HG03439 (cell line): ENCODE data around the gene HADH.
"Not testable (repeated sequence)": the region's sequence is repeated elsewhere in the genome, so short reads cannot be mapped to it uniquely, and the experiment has no call there.

Experiments used
- ATAC-seq: cut with Tn5 transposase; IDR thresholded peaks from one replicate; pipeline ENCODE4 v1.9.1; 2021; ENCODE audit warnings: mild to moderate bottlenecking, moderate library complexity; ENCODE audit not compliant: unreplicated experiment

HADH gene

DNA sequence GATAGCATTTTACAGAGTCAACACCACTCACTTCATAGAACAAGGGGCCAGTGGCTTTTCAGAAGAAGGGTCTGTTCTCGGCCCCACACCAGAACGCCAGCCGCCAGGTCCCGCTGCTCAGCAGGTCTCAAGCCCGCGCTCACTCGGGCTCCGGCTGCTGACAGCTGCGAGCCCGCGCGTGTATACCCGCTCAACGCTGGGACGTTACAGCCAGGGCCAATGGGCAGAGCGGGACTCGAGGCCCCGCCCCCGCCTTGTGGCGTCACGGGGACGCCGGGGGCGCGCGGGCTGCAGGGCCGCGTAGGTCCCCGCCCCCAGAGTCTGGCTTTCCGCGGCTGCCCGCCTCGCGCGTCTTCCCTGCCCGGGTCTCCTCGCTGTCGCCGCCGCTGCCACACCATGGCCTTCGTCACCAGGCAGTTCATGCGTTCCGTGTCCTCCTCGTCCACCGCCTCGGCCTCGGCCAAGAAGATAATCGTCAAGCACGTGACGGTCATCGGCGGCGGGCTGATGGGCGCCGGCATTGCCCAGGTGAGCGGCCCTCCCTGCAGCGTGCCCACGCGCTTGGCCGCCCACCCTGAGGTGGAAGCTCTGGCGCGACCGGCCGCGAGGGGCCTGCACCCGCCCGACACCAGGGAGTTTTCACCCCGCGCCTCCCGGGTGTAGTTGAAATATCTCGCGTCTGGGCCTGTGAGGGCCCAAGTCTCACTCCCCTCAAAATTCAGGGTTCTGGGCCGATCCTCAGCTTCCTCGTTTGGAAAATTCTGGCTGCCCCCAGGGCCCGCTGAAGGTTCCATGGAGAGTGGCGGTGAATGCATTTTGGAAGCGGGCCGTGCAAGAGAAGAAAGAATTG, at the start of gene HADH:
HADH (plus strand) TSS at position 353 of the 850 bp plus-strand sequence; CDS start at position 397, 44 bp downstream.
- ATAC-seq = peak; percentile 96

DNA sequence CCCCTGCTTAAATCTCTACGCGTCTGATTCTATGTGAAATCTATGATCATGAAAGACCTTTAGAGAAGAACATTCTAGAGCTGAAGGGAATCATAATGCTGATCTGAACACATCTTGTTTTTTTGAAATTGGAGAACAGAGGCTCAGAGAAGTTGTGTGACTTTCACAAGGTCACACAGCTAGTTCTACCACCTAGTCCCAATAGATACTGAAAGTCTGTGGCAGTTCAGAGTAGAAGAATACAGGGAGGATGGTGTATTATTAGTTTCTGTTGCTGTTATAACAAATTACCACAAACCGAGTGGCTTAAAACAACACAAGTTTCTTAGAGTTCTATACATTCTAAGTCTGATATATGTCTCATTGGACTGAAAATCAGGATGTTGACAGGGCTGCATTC, 43.9 kb upstream of the HADH start:
- ATAC-seq = no peak

DNA sequence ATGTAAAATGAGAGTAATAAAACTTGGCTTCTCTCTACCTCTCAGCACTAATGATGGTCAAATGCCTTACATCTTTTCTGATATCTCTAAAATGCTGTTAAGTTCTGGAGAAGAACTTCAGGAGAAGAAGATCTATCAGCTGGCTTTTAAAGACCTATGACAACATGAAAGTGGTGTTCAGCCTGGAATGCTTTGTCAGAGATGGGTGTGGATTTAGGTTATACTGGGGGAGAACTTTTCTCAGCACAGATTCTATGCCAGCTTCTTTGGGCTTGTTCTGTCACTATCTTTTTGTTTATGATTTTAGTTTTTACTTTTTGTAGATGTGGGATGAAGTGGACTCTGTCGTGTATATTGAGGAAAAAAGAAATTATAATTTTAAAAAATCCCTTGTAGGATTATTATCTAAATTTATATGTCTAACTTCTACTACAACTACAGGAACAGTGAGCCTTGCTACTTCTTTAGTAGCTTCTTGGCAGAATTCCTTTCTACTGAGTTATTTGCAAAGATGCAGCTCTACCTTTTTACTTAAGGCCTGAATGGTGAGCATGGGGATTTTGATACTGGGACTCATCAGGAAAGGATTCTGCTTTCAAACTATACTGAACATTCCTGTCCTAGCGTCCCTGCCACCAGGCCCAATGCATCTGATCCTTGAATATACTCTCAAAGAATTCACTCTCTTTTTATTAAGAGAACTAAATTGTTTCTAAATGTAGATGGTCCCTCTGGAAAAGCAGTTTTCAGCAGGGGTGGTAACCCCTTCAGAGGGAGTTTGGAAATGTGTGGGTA, 38.7 kb upstream of the HADH start:
- no peak for ATAC-seq

DNA sequence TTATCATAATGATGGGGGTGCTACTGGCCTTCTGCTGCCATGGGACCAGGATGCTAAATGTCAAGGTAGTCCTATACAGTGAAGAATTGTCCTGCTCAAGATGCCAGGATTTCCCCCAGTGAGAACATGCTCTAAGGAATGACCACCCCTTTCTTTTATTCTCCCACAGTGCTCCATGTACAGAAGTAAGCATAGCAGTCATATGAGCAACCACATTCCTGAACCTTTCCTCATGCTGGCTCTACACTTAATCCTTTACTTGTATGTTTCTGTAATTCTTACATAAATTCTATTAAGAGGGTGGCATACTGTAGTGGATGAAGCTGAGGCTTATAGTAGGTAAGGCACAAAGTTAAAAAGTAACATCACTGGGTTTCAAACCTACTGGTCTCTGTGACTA, 38.1 kb upstream of the HADH start:
- no peak for ATAC-seq

DNA sequence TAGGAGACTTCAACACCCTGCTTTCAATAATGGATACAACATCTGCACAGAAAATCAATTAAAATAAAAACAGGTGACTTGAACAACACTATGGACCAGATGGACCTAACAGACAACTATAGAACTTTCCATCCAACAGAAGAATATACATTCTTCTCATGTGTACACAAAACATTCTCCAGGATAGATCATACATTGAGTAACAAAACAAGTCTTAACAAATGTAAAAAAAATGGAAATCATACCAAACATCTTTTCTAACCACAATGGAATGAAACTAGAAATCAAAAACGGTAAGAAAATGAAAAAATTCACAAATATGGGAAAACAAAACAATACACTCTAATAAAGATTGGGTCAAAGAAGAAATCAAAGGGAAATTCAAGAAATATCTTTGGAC, 33.7 kb upstream of the HADH start:
- no peak for ATAC-seq

DNA sequence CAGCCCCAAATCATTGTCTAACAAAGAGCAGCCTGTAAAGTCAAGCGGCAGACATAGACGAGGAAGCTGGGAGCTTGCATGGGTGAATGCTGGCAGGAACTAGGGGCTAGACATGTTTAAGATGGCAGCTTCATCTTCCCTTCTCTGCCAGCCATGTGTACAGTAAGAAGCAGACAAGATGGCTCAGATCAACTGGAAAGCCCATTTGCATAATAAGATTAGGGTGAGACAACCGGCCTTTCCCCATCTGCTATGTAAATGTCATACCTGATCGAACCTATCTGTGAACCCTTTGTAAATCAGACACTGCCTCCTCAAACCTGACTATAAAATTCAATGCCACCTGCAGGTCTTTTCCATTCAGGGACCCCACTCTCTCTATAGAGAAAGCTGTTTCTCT, 22.8 kb upstream of the HADH start:
- ATAC-seq = no peak

DNA sequence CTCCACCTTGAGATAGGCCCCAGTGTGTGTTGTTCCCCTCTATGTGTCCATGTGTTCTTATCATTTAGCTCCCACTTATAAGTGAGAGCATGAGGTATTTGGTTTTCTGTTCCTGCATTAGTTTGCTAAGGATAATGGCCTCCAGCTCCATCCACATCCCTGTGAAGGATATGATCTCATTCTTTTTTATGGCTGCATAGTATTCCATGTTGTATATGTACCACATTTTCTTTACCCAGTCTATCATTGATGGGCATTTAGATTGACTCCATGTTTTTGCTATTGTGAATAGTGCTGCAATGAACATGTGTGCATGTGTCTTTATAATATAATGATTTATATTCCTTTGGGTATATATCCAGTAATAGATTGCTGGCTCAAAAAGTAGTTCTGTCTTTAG, 22.2 kb upstream of the HADH start:
- not testable (repeated sequence) for ATAC-seq

DNA sequence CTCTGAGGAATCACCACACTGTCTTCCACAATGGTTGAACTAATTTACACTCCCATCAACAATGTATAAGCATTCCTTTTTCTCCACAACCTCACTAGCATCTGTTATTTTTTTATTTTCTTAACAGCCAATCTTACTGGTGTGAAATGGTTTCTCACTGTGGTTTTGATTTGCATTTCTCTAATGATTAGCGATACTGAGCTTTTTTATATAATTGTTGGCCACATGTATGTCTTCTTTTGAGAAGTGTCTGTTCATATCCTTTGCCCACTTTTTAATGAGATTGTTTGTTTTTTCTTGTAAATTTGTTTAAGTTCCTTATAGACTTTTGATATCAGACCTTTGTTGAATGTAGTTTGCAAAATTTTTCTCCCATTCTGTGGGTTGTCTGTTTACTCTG, 21.8 kb upstream of the HADH start:
- ATAC-seq = not testable (repeated sequence)

DNA sequence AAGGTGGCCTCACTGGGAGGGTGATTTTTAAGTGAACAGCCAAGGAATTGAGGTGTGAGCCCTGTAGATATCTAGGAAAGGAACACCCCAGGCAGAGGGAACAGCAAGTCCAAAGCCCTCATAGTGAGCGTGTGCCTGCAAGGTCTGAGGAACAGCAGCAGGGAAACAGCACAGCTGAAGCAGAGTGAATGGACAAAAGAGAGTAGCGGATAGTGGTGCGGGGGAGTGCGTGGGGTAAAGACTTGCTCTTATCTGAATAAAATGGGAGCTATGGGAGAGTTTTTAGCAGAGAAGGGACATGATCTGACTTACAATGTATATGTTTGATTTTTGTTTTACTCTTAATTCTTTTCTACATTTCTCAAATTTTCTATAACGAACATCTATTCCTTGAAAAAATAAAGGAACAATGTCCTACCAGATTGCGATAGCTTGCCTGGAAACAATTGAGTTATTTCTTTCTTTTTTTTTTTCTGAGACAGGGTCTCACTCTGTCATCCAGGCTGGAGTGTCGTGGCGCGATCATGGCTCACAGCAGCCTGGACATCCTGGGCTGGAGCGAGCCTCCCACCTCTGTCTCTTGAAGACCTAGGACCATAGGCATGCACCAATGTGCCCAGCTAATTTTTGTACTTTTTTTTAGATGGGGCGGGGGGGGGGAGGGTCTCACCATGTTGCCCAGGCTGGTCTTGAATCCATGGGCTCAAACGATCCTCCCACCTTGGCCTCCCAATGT, 19.5 kb upstream of the HADH start:
- ATAC-seq = no peak

DNA sequence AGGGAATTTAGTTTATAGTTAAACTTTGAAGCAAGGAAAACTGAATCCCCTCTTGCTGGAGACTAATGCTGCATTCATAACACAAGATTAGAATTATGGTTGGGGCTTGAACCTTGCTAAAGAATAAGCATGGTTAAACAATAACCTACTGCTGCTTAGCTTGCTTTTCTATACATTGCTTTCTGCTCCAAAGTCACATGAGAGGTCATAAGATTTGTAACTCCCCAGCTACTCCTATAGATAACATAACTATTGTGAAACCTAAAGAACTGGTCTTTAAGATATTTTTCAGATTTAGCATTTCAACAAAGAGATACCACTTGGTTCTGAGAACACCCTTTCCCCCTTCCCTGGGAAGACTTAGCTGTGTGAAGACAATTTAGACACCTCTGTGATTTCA, 17.1 kb upstream of the HADH start:
- ATAC-seq = no peak

DNA sequence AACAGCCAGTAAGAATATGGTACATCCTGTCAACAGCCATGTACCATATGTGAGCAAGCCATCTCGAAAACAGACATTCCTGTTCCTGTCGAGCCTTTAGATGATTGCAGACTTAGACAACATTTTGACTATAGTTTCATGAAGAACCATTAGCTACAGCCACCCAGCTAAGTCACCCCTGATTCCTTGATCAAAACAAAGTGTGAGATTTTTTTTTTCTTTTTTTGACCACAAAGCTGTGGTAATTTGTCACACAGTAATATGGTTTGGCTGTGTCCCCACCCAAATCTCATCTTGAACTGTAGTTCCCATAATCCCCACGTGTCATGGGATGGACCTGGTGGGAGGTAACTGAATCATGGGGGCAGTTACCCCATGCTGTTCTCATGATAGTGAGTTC, 15.2 kb upstream of the HADH start:
- no peak for ATAC-seq

DNA sequence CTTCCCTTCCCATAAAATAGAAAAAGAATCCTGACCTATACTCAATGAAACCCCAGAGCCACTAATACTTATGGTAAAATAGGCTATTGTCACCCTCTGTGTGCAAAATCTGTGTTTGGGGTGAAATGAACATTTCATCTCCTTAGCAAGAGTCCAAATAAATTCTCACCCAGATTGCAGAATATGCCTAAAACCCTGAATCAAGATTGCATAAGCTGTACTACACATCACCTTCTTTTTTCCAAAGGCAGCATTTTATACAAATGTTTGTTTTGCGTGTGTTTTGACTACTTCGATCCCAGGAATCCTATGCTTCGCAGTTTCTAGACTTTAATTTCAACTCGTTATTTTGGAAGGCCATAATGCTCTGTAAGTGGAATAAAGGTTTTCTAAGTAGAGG, 12.2 kb upstream of the HADH start:
- ATAC-seq = no peak

DNA sequence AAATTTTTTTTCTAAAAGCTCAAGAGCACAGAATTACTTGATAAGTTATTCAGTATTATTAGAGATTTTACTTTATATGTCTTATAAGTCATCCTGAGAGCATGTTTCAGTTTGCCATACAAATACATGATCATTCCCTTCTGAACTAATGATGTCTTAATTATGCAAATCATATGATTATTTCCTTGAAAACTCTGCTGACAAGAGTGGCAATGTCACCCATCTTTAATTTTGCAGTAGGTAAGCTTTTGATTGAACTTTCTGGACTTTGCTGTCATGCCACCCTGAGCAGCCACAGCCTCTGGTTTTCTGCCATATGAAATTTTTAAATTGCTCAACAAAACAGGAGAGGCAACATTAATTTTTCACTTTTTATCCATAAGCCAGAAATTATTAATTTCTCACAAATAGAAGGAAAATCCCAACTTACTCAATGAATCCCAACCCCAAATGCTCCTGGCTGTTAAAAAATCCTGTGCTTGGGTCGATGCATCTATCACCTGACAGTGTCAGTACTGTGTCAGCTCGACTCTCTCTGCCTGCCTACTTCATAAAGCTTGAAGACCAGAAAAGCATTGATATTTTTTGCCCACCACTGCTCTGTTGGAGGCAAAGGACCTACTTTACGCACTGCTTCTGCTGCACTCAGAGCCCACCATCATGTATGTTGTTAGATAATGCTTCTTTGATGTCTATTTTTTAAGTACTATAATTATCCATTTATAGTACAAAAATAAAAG, 11.6 kb upstream of the HADH start:
- no peak for ATAC-seq

DNA sequence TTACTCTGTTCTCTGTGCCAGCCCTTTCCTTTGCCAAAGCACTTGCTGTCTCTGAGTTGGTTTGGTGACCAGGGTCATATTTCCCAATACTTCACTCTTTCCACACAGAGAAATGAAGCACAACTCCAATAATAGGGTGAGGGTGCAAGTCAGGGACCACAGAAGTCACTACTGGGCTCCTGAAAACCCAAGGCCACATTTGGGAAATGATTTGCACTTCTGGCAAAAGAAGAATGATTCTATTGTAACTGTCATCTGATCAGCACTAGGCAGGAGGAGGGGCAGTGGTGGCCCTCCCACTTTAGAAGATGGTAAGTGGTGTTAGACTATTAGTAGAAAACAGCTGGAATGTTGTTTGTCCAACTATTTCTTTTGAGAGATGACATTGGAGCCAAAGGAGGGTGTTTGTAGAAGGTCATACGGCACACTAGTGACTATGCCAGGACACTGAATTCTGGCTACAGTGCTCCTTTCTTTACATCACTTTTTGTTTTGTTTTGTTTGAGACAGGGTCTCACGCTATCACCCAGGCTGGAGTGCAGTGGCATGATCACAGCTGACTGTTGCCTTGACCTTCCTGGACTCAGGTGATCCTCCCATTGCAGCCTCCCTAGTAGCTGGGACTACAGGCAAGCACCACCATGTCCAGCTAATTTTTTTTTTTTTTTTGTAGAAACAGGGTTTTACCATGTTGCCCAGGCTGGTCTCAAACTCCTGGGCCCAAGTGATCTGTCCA, 10.8 kb upstream of the HADH start:
- no peak for ATAC-seq

DNA sequence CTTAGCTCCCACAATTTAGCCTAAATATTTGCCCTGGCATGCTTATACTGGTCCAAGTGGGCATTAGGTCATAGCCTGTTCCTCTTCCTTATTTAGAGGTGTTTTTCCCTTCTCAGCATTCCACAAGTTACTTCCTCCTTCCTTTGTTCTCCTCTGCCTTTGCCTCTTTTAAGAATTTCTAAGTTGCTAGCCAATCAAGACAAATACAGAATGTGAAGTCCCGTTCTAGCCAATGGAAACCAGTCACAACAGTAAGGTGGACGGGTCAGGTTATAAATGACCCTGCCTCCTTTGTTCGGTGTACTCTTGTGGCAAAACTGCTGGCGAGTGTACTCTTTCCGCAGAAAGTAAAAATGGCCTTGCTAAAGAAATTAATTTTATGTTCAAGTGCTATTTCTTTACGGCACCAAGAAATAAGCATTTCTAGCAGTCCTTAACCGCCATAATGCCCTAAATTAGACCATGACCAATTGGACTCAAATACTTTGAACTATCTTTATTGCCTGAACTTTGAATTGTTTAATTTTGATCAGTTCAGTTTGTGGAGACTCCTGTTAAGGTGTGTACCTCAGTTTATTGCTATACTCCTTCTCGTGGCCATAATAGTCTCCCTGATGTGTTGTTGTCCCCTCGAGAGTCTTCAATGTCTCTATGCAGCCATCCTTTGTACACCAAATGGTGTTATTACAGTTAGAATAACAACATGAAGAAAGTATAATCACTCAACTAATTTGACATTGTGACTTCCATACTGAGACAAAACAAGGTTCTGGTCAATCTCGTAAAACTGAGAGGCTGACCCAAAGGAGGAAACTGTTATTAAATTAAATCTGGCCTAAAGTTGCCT, 1.6 kb upstream of the HADH start:
- ATAC-seq = no peak

DNA sequence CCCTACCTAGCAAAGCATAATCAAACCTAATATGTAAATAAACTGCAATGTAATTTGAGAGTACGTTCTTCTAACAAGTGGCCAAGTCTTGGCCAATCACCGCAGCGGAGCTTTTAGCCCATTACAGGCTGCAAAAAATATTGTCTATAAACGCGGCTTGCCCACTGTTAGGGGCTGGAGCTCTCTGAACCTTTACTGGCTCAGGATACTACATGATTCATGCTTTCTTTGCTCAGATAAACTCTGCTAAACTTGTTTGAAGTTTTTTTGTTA, 990 bp upstream of the HADH start:
- ATAC-seq = no peak

DNA sequence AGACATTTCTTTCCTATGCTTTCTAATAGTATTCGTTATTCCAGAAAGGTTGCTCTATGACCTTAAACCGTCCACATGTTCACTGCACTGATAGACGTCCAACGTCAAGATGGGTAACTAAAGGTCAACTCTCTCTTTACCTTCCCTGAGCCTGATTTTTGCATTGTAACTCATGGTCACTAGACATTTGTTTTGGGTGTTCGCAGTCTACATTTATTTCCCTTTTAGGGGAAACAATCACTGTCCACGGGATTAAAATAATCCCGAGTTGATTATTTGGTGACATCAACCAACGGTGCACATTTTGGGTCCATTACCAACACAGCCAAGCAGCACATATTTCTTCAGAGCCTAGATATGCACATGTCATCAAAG, 540 bp upstream of the HADH start:
- no peak for ATAC-seq

DNA sequence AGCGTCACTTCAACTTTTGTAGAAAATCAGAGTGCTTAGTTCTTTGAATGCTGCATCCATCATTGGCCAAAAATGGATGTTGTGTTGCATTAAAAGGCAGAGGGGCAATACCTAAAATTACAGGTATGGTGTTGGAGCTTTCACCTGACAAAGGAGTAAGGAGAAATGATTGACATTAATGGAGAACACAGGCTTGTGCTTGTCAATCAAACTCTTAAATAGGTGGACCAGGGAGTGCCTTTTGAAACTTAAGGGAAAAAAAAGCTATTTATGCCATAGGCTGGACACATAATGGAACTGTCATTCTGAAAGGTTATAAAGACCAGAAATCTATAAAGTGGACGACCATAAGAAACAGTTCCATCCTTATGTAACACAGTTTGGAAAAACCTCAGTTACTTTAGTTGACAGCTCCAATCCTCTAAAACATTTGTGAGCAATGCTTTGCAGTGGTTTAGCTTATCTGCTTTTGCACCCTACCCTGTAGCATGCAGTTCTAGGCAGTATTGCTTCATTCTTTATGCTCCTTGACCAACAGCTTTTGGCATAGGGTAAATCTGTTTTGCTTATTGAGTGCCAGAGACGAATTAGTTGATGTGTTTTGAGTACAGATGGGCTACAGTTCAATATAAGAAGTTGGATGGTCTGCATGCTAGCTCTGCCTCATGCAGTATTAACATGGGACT, 2.4 kb downstream of the HADH start:
- ATAC-seq = no peak

DNA sequence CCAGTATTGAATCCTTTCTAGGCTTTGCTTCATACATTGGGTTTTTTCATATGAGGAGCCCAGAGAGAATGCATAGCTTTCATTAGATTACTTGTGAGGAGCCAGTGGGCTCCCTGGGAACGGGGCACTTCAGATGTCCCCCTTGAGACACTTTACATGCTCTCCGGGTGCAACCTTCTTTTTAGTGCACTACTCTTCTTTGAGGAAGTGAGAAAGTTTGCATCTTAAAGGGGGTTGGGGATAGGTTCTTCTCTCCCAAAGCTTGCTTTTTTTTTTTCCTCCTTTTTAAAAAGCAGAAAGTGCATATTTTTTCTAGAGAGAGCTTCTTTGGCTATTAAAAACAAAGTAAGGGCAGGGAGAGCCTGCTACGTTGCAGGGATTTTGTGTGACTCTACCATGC, 4.3 kb downstream of the HADH start:
- peak; percentile 17 for ATAC-seq
